Esophagus muscularis mucosa (tissue), 3 donors: Measurements from ENCODE around the gene RIC3.

Experiments used
- POLR2A ChIP-seq: fragments of 450-650 bp; IDR thresholded peaks from one replicate; pipeline ENCODE4 v1.6.1; 2017; ENCODE audit warnings: antibody characterized with exemption, moderate library complexity, mild to moderate bottlenecking, low read depth
- TF ChIP-seq, protein P1 (sequence below), 3 experiments: fragments of 200-600 bp in 2 of 3; fragments of 450-650 bp in 1 of 3; sonication (generic) in 2 of 3; IDR thresholded peaks; one replicate each; pipeline ENCODE4 v1.5.1; 2017 to 2019; ENCODE audit warnings: antibody characterized with exemption in 3 of 3, mild to moderate bottlenecking in 2 of 3, moderate library complexity in 1 of 3

DNA sequence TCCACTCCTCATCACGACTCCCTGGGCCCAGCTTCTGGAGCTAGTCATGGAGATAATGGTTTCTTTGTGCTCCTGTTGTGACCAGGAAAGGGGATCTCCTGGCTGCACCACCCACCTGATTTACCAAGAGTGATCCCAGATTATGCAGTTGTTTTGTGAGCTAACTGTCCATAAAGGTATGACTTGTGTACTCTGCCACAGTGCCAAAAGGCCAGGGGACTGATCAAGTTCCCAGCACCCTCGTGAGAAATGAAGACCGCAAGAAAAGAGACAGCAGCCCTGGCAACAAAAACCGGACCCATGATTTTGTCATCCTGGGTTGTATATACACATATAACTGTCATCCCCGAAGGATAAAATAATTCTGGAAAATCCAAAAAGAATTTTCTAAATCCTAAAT is 61.2 kb downstream of the RIC3 start:
- TF ChIP-seq, protein P1, sequence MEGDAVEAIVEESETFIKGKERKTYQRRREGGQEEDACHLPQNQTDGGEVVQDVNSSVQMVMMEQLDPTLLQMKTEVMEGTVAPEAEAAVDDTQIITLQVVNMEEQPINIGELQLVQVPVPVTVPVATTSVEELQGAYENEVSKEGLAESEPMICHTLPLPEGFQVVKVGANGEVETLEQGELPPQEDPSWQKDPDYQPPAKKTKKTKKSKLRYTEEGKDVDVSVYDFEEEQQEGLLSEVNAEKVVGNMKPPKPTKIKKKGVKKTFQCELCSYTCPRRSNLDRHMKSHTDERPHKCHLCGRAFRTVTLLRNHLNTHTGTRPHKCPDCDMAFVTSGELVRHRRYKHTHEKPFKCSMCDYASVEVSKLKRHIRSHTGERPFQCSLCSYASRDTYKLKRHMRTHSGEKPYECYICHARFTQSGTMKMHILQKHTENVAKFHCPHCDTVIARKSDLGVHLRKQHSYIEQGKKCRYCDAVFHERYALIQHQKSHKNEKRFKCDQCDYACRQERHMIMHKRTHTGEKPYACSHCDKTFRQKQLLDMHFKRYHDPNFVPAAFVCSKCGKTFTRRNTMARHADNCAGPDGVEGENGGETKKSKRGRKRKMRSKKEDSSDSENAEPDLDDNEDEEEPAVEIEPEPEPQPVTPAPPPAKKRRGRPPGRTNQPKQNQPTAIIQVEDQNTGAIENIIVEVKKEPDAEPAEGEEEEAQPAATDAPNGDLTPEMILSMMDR (IDR thresholded peaks at IDR 0.05) = no peak
- TF ChIP-seq POLR2A = no peak
